HepG2 (cell line): ENCODE data around the gene BMERB1. TPM values are rescaled to one million over a fixed set of nuclear protein-coding genes. Genes with fewer than 3 reads are reported as not detected.
A peak's percentile ranks its signal among the peaks of the same experiment; 100 is the strongest.

Experiments
- FIP1L1 ChIP-seq: fragments of 200-400 bp; formaldehyde crosslinking; IDR thresholded peaks from 2 replicates; pipeline ENCODE4 v1.6.1; 2018; ENCODE audit warnings: low read depth, mild to moderate bottlenecking, low read length, moderate library complexity, borderline replicate concordance; ENCODE audit not compliant: insufficient read depth
- FOXC1 ChIP-seq: sonication (generic); formaldehyde crosslinking; IDR thresholded peaks from 2 replicates; pipeline ENCODE4 v1.8.0; 2022; ENCODE audit warnings: mild to moderate bottlenecking, missing genetic modification reagents, borderline replicate concordance
- GATA4 ChIP-seq: sonication (generic); IDR thresholded peaks from 2 replicates; pipeline ENCODE4 v1.6.1; 2016; ENCODE audit warnings: antibody characterized with exemption, low read depth, borderline replicate concordance
- HDAC2 ChIP-seq: sonication (generic); formaldehyde crosslinking; IDR thresholded peaks from 2 replicates; pipeline ENCODE4 v1.4.0; 2020; ENCODE audit warnings: missing genetic modification reagents
- HMG20A ChIP-seq: IDR thresholded peaks from 2 replicates; pipeline ENCODE4 v1.6.1; 2016; ENCODE audit warnings: borderline replicate concordance
- HNF4G ChIP-seq, 2 experiments: sonication (generic) in 1 of 2; formaldehyde crosslinking in 1 of 2; IDR thresholded peaks; 2 replicates each; pipeline versions ENCODE4 v1.4.0 to v1.6.1; 2011 to 2020; ENCODE audit warnings: borderline replicate concordance in 2 of 2, low read depth in 2 of 2, mild to moderate bottlenecking in 2 of 2, low read length in 1 of 2, missing genetic modification reagents in 1 of 2, moderate library complexity in 1 of 2
- MYC ChIP-seq: sonication (generic); formaldehyde crosslinking; IDR thresholded peaks from 2 replicates; pipeline ENCODE4 v1.9.0; 2021; ENCODE audit warnings: missing genetic modification reagents, borderline replicate concordance
- NR2F6 ChIP-seq, 2 experiments: IDR thresholded peaks; 2 replicates each; pipeline ENCODE4 v1.6.1; 2016; ENCODE audit warnings: antibody characterized with exemption in 1 of 2, mild to moderate bottlenecking in 1 of 2
- PHB2 ChIP-seq: fragments of 450-650 bp; IDR thresholded peaks from 2 replicates; pipeline ENCODE4 v1.6.1; 2018; ENCODE audit not compliant: partially characterized antibody
- PHF20 ChIP-seq: sonication (generic); formaldehyde crosslinking; IDR thresholded peaks from 2 replicates; pipeline ENCODE4 v1.5.0; 2020; ENCODE audit warnings: mild to moderate bottlenecking, missing genetic modification reagents
- PPARG ChIP-seq: conservative IDR thresholded peaks from 2 replicates; pipeline ENCODE4 v1.6.1; 2016; ENCODE audit warnings: missing biosample characterization, missing genetic modification reagents
- RAD21 ChIP-seq: fragments of 450-650 bp; formaldehyde crosslinking; IDR thresholded peaks from 2 replicates; pipeline ENCODE4 v1.5.0; 2020; ENCODE audit warnings: mild to moderate bottlenecking
- SP2 ChIP-seq: sonication (generic); formaldehyde crosslinking; IDR thresholded peaks from 2 replicates; pipeline ENCODE4 v1.5.1; 2020; ENCODE audit warnings: mild to moderate bottlenecking, missing genetic modification reagents
- THAP11 ChIP-seq: IDR thresholded peaks from 2 replicates; pipeline ENCODE4 v1.6.1; 2016; ENCODE audit warnings: missing biosample characterization, missing genetic modification reagents
- U2AF1 ChIP-seq: fragments of 200-400 bp; formaldehyde crosslinking; optimal IDR thresholded peaks from 2 replicates; pipeline ENCODE3; 2017; ENCODE audit warnings: mild to moderate bottlenecking, low read depth, low read length
- XBP1 ChIP-seq: sonication (generic); formaldehyde crosslinking; IDR thresholded peaks from 2 replicates; pipeline ENCODE4 v1.5.0; 2020; ENCODE audit warnings: missing genetic modification reagents
- ZNF121 ChIP-seq: sonication (generic); formaldehyde crosslinking; IDR thresholded peaks from 2 replicates; pipeline ENCODE4 v1.5.0; 2020; ENCODE audit warnings: mild to moderate bottlenecking, missing genetic modification reagents
- ZNF20 ChIP-seq: sonication (generic); formaldehyde crosslinking; IDR thresholded peaks from 2 replicates; pipeline ENCODE4 v1.4.0; 2020; ENCODE audit warnings: mild to moderate bottlenecking, moderate library complexity, missing genetic modification reagents
- ZNF264 ChIP-seq: sonication (generic); formaldehyde crosslinking; IDR thresholded peaks from 2 replicates; pipeline ENCODE4 v1.4.0; 2020; ENCODE audit warnings: missing genetic modification reagents
- polyA plus RNA-seq, 8 experiments: library from polyadenylated mRNA; depleted of rRNA in 3 of 8; stranded (reverse) in 7 of 8; unstranded in 1 of 8; fragments of >200 nt; fragmentation: Illumina TruSeq in 4 of 8; extraction: Trizol in 4 of 8; gene quantifications; 2 replicates each; pipeline versions ENCODE4 v1.2.1 to v1.2.3, GENCODE V29; 2011 to 2016; ENCODE audit warnings: low read depth in 4 of 8, missing spikeins in 1 of 8, mixed read lengths in 1 of 8; ENCODE audit not compliant: insufficient read depth in 1 of 8
- total RNA-seq, 5 experiments: library from RNA; depleted of rRNA; stranded (reverse); fragments of >200 nt; fragmentation: Illumina TruSeq; extraction: Trizol; gene quantifications; 2 replicates each; pipeline ENCODE4 v1.2.3, GENCODE V29; 2016; ENCODE audit warnings: low read depth in 1 of 5
- TF ChIP-seq, protein P1 (sequence below): sonication (generic); formaldehyde crosslinking; IDR thresholded peaks from 2 replicates; pipeline ENCODE4 v1.4.0; 2020; ENCODE audit warnings: missing genetic modification reagents
- TF ChIP-seq, protein P2 (sequence below): sonication (generic); formaldehyde crosslinking; IDR thresholded peaks from 2 replicates; pipeline ENCODE4 v1.5.1; 2020; ENCODE audit warnings: missing genetic modification reagents, mild to moderate bottlenecking, borderline replicate concordance
- TF ChIP-seq, protein P3 (sequence below): sonication (generic); formaldehyde crosslinking; IDR thresholded peaks from 2 replicates; pipeline ENCODE4 v1.4.0; 2020; ENCODE audit warnings: missing genetic modification reagents, borderline replicate concordance
- TF ChIP-seq, protein P4 (sequence below): sonication (generic); formaldehyde crosslinking; IDR thresholded peaks from 2 replicates; pipeline ENCODE4 v1.4.0; 2020; ENCODE audit warnings: missing genetic modification reagents; ENCODE audit errors: not compliant biosample characterization

BMERB1 gene
- total and polyA plus RNA-seq, 2 of the 13 experiments (the other 11 are each of a cell fraction or from before 2014, with no cell fraction given): 1.4 TPM

DNA sequence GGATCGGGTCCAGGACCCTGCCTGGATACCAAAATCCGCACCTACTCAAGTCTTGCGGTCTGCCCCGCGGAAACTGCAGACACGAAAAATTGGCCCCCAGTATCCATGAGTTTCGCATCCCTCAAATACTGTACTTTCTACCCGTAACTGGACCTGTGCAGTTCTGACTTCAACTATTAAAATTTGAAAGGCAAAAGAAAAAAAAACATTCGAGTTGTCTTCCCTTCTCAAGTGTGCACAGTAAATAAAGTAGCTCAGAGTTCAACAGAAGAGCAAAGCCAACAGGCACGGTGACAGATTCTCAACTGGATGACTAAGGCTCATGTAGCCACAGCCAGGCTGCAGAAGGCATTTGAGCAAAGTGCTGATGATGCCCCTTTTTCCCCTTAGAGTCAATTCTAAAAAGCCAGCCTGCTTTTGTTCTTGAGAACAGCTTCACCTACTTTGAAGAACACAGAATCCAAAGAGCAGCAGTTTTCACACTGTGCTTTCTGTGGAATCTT lies 176.0 kb downstream of the BMERB1 start (continued):
- TF ChIP-seq, protein P1, sequence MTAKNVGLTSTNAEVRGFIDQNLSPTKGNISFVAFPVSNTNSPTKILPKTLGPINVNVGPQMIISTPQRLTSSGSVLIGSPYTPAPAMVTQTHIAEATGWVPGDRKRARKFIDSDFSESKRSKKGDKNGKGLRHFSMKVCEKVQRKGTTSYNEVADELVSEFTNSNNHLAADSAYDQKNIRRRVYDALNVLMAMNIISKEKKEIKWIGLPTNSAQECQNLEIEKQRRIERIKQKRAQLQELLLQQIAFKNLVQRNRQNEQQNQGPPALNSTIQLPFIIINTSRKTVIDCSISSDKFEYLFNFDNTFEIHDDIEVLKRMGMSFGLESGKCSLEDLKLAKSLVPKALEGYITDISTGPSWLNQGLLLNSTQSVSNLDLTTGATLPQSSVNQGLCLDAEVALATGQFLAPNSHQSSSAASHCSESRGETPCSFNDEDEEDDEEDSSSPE (CRISPR knock-in tag): no peak
- TF ChIP-seq GATA4: no peak; the same call in 1 of the 2 replicates
- TF ChIP-seq PHB2: no peak
- TF ChIP-seq XBP1: no peak
- TF ChIP-seq ZNF121 (CRISPR knock-in tag): peak; percentile 72
- no peak; the same call in 1 of the 2 replicates for TF ChIP-seq ZNF264 (CRISPR knock-in tag)
- no peak for TF ChIP-seq ZNF20 (CRISPR knock-in tag)
- no peak for TF ChIP-seq FOXC1 (CRISPR knock-in tag)
- TF ChIP-seq RAD21 (CRISPR knock-in tag): no peak
- TF ChIP-seq, protein P2, sequence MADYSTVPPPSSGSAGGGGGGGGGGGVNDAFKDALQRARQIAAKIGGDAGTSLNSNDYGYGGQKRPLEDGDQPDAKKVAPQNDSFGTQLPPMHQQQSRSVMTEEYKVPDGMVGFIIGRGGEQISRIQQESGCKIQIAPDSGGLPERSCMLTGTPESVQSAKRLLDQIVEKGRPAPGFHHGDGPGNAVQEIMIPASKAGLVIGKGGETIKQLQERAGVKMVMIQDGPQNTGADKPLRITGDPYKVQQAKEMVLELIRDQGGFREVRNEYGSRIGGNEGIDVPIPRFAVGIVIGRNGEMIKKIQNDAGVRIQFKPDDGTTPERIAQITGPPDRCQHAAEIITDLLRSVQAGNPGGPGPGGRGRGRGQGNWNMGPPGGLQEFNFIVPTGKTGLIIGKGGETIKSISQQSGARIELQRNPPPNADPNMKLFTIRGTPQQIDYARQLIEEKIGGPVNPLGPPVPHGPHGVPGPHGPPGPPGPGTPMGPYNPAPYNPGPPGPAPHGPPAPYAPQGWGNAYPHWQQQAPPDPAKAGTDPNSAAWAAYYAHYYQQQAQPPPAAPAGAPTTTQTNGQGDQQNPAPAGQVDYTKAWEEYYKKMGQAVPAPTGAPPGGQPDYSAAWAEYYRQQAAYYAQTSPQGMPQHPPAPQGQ: no peak
- no peak for TF ChIP-seq PHF20 (CRISPR knock-in tag)
- TF ChIP-seq HNF4G (IDR thresholded peaks at IDR 0.05; ENCODE audit: borderline replicate concordance, low read depth, low read length): peak; percentile 70; the same call in 1 of the 2 replicates
- TF ChIP-seq HNF4G (CRISPR knock-in tag; IDR thresholded peaks at IDR 0.05; ENCODE audit: borderline replicate concordance, low read depth): no peak; the same call in 1 of the 2 replicates
- TF ChIP-seq HMG20A: peak; percentile 91
- TF ChIP-seq U2AF1: no peak
- TF ChIP-seq HDAC2: peak; percentile 80
- TF ChIP-seq MYC (CRISPR knock-in tag): no peak
- TF ChIP-seq THAP11: peak; percentile 66
- TF ChIP-seq SP2 (CRISPR knock-in tag): no peak
- TF ChIP-seq FIP1L1: no peak
- TF ChIP-seq PPARG (CRISPR knock-in tag): peak; percentile 93
- TF ChIP-seq, protein P3, sequence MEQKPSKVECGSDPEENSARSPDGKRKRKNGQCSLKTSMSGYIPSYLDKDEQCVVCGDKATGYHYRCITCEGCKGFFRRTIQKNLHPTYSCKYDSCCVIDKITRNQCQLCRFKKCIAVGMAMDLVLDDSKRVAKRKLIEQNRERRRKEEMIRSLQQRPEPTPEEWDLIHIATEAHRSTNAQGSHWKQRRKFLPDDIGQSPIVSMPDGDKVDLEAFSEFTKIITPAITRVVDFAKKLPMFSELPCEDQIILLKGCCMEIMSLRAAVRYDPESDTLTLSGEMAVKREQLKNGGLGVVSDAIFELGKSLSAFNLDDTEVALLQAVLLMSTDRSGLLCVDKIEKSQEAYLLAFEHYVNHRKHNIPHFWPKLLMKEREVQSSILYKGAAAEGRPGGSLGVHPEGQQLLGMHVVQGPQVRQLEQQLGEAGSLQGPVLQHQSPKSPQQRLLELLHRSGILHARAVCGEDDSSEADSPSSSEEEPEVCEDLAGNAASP (CRISPR knock-in tag): 0 out of 2 replicates have a peak, but pooled peaks have one; percentile 34
- TF ChIP-seq, protein P4, sequence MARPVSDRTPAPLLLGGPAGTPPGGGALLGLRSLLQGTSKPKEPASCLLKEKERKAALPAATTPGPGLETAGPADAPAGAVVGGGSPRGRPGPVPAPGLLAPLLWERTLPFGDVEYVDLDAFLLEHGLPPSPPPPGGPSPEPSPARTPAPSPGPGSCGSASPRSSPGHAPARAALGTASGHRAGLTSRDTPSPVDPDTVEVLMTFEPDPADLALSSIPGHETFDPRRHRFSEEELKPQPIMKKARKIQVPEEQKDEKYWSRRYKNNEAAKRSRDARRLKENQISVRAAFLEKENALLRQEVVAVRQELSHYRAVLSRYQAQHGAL (CRISPR knock-in tag): no peak
- TF ChIP-seq NR2F6 (IDR thresholded peaks at IDR 0.05): no peak
- peak; percentile 66; the same call in 1 of the 2 replicates for TF ChIP-seq NR2F6 (CRISPR knock-in tag; IDR thresholded peaks at IDR 0.05)
